LNCaP clone FGC (cell line): Measurements from ENCODE around the gene ETV6.

Experiments
- DNase-seq: peaks from one replicate; pipeline ENCODE4 v3.0.0-alpha.2; 2011; ENCODE audit warnings: low read depth
- H3K4me3 ChIP-seq: 2 replicates; pipeline ENCODE4 v1.5.1; 2011; ENCODE audit warnings: mild to moderate bottlenecking, low read depth, low read length, control low read depth
- CTCF ChIP-seq: IDR thresholded peaks from 2 replicates; pipeline ENCODE4 v1.5.1; 2012; ENCODE audit warnings: mild to moderate bottlenecking; ENCODE audit not compliant: control insufficient read depth, insufficient read depth; ENCODE audit errors: extremely low read depth

The ETV6 gene

DNA sequence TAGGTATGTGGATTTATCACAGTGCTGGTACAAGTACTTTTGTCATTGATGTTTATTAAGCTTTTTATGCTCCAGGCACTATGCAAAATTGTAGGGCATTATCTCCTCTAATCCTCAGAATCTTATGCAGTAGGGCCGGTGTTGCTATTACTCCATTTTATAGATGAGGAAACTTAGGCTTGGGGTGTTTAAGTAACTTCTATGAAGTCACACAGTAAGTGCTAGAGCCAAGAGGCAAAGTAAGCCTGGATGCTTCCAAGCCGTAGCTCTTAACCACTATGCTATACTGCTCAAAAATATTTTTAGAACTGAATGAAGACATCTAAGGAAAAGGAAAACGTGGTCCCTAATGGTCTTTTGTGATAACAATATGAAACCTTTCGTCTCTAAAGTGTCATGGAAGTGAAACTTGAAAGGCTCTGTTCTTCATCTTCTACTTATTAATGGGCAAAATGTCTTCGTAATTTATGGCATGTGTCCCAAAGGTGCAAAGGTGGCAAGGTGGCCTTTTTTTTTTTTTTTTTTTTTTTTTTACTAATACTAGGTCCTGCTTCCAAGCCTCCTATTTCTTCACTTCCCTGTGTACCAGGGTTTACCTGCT, 85.2 kb downstream of the ETV6 start:
- no peak for TF ChIP-seq CTCF
- no peak for DNase-seq
- no peak overlapping the region for H3K4me3 ChIP-seq

GRCh38 chr12:11738450-11738849, 89.0 kb downstream of the ETV6 start:
- TF ChIP-seq CTCF, result no peak
- DNase-seq, result no peak
- H3K4me3 ChIP-seq, result no peak overlapping the region

DNA sequence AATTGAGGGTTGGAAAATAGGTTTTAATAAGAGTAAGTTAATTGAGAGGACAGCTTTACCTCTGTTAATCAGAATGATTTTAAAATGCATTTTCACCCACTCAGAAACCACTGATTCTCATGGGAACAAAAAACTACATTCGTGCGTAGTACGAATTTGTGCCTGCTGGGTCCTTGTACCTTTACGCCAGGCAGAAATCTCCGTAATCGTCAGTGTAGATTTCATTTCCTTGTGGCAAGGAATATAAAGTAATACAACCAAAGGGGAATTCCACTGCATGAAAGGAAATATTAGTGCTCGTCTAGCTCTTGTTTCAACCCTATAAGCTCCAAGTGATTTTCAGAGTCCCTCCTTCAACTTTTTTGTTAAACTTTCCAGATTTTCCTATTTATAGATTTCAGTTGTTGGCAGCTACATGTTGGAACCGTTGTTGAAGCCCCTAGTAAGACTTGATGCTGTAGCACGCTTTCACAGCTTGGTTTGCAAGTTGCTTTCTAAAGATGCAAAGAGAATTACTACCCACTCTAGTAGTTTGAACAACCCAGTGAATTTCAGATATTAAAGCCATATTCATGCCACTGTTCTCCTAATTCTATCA, 90.6 kb downstream of the ETV6 start:
- DNase-seq, result no peak
- no peak for TF ChIP-seq CTCF
- no peak overlapping the region for H3K4me3 ChIP-seq

DNA sequence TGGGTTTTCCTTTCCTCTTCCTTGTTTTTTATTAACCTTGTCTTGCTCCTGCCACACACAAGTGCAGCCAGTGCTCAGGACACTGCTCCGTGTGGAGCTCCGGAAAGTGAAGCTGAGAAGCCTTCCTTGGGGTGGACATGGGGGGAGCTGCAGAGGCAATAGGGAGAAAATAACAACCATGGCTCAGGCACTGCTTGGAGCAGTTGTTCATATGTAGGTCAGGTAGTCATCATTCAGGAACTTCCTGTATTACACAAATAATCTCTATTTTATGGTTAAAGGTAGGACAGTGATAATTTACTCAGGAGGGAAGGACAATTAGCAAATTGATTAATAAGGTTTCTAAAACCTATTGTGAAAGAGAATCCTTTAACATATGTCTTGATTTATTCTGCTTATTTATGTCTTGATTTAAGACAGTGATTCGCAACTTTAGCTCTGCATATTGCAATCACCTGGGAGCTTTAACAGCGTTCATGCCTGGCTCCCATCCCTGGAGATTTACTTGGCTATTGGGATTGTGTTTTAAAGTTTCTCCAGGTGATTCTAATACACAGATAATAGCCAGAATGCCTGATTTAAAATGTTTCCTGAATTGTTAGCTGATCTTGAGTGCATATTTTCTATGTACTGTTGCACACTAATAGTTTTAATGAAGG, 92.1 kb downstream of the ETV6 start:
- DNase-seq, result no peak
- H3K4me3 ChIP-seq, result no peak overlapping the region
- TF ChIP-seq CTCF, result no peak

DNA sequence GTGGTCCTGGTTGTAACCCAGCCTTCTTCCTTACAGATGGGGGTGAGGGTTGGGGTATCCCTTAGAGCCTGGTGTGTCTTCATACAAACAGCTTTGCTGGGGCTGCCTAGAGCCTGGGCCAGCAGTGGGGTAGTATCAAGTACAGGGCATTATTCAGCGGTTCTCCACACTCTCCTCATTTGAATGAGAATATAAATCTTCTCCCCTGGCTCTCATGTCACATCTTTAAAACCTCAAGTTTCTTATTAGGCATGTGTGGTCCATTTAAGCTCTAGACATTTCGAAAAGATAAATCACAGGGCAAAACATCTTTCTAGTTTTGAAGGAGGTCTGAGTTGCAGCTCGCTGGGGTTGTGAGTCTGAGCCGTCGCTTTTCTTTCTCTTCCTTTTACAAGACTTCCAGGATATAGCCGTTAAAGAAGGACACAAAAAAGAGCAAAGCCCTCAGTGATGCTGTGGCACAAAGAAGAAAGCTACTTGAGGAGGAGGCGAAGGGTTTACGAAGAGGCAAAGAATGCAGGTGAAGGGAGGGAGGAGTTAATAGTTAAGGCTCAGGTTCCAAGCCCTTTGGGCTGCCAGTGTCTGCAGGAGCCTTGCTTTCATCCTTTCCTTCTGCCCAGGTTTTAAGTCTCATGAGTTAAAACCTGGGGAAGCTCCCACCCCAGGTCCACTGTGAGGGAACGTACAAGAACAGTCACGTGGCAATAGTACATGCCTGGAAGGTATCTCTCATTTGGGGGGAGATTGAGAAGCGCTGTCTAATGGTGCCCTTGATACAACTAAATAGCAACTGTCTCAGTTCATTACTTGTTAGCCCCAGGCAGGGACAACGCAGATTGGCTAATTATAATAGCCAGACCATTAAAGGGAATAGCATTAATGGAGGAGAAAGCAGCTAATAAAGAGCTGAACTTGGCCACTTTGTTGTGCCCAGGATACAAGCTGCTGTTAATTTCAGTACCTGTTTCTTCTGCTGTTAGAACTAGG, 94.2 kb downstream of the ETV6 start:
- no peak for TF ChIP-seq CTCF
- DNase-seq, result no peak
- H3K4me3 ChIP-seq, result no peak overlapping the region

DNA sequence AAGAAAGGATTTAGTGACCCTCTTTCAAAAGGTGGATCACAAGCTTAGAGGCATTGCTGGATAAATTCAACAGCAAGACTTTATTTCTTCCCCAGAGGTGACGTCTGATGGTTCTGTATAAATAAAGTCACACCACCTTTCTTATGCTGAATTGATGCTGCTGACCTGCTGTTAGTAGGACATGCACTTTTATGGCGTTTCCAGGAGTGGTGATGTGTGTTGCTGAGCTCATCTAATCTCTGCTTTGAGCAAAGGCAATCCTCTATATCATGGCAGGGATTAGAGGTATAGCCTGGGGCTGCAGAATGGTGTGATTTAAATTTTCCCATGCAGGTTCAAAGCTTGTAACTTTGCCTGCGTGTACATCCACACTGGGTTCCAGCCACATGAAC, 94.9 kb downstream of the ETV6 start:
- TF ChIP-seq CTCF, result no peak
- H3K4me3 ChIP-seq, result no peak overlapping the region
- DNase-seq, result no peak
